ENCODE results near the gene NPFF. TPM values are rescaled to one million over a fixed set of nuclear protein-coding genes. Genes with fewer than 3 reads are reported as not detected.
A peak's percentile ranks its signal among the peaks of the same experiment; 100 is the strongest.
"Not testable (repeated sequence)": the region's sequence is repeated elsewhere in the genome, so short reads cannot be mapped to it uniquely, and the experiment has no call there.

The NPFF gene
- 0.57 TPM in 1 of 2 replicates, not detected in the other for total RNA-seq

GRCh38 chr12:53506881-53507602 lies at the start of gene NPFF:
NPFF (minus strand) TSS chr12:53507484; CDS start chr12:53507474, 10 bp downstream.
- intact Hi-C loops (cut with micrococcal nuclease) = no loop called here
- Mint-ChIP-seq H3K27ac (no peak within 1 kb of the TSS), H3K4me1 (peaks cover 12% of the 10 kb centered on the region)

GRCh38 chr12:53552361-53553327 lies 45.4 kb upstream of the NPFF start:
- H3K36me3 Mint-ChIP-seq (ENCODE audit: low read depth) = peaks cover 16% of the 10 kb centered on the region
- no peak overlapping the region for H3K27ac Mint-ChIP-seq
- DNase-seq = no peak
- intact Hi-C loops (cut with micrococcal nuclease) = no loop called here
- H3K9me3 Mint-ChIP-seq = no peaks in the 10 kb centered on the region
- peaks cover 8% of the 10 kb centered on the region for H3K4me1 Mint-ChIP-seq
- no peak overlapping the region for H3K4me3 Mint-ChIP-seq
- H3K27me3 Mint-ChIP-seq = no peaks in the 10 kb centered on the region

More at GRCh38 chr12:53506881-53507602, at the start of gene NPFF:
- no peak within 1 kb of the TSS for H3K4me3 Mint-ChIP-seq
- H3K9me3 Mint-ChIP-seq = no peaks in the 10 kb centered on the region
- H3K27me3 Mint-ChIP-seq = no peaks in the 10 kb centered on the region
- H3K36me3 Mint-ChIP-seq (ENCODE audit: low read depth) = peaks cover 12% of the 10 kb centered on the region
- DNase-seq = no peak

GRCh38 chr12:53551889-53552291 lies 44.6 kb upstream of the NPFF start:
- Mint-ChIP-seq H3K9me3 (no peaks in the 10 kb centered on the region), H3K27me3 (no peaks in the 10 kb centered on the region), H3K36me3 (ENCODE audit: low read depth) (peaks cover 16% of the 10 kb centered on the region), H3K4me1 (peaks cover 8% of the 10 kb centered on the region), H3K4me3 (no peak overlapping the region), H3K27ac (no peak overlapping the region)
- intact Hi-C loops (cut with micrococcal nuclease) = no loop called here
- no peak for DNase-seq

DNA sequence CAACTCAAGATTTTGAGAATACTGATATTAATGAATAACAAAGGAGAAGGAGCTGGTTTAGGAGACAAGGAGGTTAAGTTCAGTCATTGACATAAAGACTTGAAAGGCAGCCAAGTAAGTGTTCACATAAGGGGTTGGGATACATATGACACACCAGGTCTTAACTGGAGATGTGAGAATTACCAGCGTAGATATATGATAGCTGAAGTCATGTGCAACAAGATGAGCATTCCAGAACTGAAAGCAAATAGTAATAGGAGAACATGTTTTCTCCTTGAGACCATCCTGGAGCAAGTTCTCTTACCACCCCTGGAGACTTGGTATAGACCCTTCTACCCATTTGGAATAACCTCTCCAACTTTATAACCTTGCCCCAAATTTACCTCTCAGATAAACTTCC lies 43.3 kb upstream of the NPFF start:
- peaks cover 16% of the 10 kb centered on the region for H3K36me3 Mint-ChIP-seq (ENCODE audit: low read depth)
- no peak for DNase-seq
- H3K27ac Mint-ChIP-seq = no peak overlapping the region
- no peaks in the 10 kb centered on the region for H3K9me3 Mint-ChIP-seq
- no peaks in the 10 kb centered on the region for H3K27me3 Mint-ChIP-seq
- H3K4me3 Mint-ChIP-seq = no peak overlapping the region
- intact Hi-C loops (cut with micrococcal nuclease) = no loop called here
- H3K4me1 Mint-ChIP-seq = peaks cover 8% of the 10 kb centered on the region

- H3K4me1 Mint-ChIP-seq; DNase-seq; H3K4me3 Mint-ChIP-seq; intact Hi-C loops (cut with micrococcal nuclease); H3K27me3 Mint-ChIP-seq; H3K9me3 Mint-ChIP-seq; H3K27ac Mint-ChIP-seq: not testable (repeated sequence)
- H3K36me3 Mint-ChIP-seq (ENCODE audit: low read depth) = peaks cover 16% of the 10 kb centered on the region
These were observed 42.8 kb upstream of the NPFF start for GRCh38 chr12:53550131-53550530.

DNA sequence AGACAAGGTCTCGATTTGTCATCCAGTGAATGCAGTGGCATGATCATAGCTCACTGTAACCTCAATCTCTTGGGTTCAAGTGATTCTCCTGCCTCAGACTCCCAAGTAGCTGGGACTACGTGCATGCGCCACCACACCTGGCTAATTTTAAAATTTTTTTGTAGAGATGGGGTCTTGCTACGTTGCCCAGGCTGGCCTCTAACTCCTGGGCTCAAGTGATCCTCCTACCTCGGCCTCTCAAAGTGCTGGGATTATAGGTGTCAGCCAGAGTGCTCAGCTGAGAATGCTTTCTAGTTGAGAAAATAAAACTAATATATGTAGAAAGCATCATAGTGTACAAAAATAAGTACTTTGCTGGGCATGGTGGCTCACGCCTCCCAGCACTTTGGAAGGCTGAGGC lies 41.1 kb upstream of the NPFF start:
- Mint-ChIP-seq H3K36me3 (ENCODE audit: low read depth) (peaks cover 19% of the 10 kb centered on the region), H3K4me1 (peaks cover 15% of the 10 kb centered on the region)
- H3K27me3 Mint-ChIP-seq; H3K4me3 Mint-ChIP-seq; intact Hi-C loops (cut with micrococcal nuclease); H3K27ac Mint-ChIP-seq; H3K9me3 Mint-ChIP-seq; DNase-seq: not testable (repeated sequence)

GRCh38 chr12:53543539-53543938 lies 36.3 kb upstream of the NPFF start:
- H3K36me3 Mint-ChIP-seq (ENCODE audit: low read depth) = peaks cover 24% of the 10 kb centered on the region
- H3K9me3 Mint-ChIP-seq = no peaks in the 10 kb centered on the region
- peak overlapping the region; percentile 72 for H3K27ac Mint-ChIP-seq
- intact Hi-C loops (cut with micrococcal nuclease) = loop anchor here (1.0 to 5.0 kb wide), 3 partner anchors 83 to 204 kb away; partner anchors contain the start of genes ATF7 and ATP5MC2
- DNase-seq = peak; percentile 85
- no peaks in the 10 kb centered on the region for H3K27me3 Mint-ChIP-seq
- H3K4me1 Mint-ChIP-seq = peaks cover 9% of the 10 kb centered on the region
- no peak overlapping the region for H3K4me3 Mint-ChIP-seq

- Mint-ChIP-seq H3K36me3 (ENCODE audit: low read depth) (peaks cover 37% of the 10 kb centered on the region), H3K4me3 (no peak overlapping the region), H3K27ac (no peak overlapping the region), H3K4me1 (peaks cover 9% of the 10 kb centered on the region), H3K9me3 (no peaks in the 10 kb centered on the region), H3K27me3 (no peaks in the 10 kb centered on the region)
- intact Hi-C loops (cut with micrococcal nuclease) = no loop called here
- DNase-seq = no peak
These were observed 32.2 kb upstream of the NPFF start for GRCh38 chr12:53539526-53539925.

DNA sequence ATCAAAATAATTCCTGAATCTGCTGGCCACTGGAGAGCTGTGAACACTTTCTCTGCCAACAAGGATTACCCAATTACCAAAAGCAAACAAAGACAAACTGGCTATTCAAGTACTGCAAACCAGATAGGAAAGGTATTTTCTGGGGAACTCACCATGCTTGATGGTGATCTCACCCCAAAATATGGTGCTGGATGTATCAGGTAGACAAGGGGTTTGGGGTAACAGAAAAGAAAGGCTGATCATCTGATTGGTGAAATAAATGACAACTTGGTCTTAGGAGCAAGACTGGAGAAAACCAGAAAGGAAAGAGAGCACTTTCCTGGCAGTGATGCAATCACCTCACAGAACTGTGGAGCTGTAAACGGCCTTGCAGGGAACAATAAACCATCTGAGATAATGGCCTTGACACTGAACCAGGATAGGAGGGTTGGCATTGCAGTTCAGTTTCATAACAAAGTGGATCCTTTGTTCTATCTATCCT lies 31.0 kb upstream of the NPFF start:
- intact Hi-C loops (cut with micrococcal nuclease) = no loop called here
- no peak for DNase-seq
- H3K27me3 Mint-ChIP-seq = no peaks in the 10 kb centered on the region
- no peak overlapping the region for H3K27ac Mint-ChIP-seq
- H3K36me3 Mint-ChIP-seq (ENCODE audit: low read depth) = peaks cover 40% of the 10 kb centered on the region
- H3K4me3 Mint-ChIP-seq = no peak overlapping the region
- H3K4me1 Mint-ChIP-seq = peaks cover under 1% of the 10 kb centered on the region
- no peaks in the 10 kb centered on the region for H3K9me3 Mint-ChIP-seq

DNA sequence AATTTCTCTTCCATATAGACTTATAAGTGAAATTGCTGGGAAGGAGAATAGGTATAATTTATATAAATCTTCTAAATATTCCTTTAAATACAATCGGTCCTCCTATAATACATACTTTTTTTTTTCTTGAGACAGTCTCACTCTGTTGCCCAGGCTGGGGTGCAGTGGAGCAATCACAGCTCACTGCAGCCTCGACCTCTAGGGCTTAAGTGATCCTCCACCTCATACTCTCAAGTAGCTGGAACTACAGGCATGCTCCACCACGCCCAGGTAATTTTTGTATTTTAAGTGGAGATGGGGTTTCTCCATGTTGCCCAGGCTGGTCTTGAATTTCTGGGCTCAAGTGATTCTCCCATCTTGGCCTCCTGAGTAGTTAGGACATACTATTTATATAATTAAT lies 29.7 kb upstream of the NPFF start:
- H3K9me3 Mint-ChIP-seq = no peaks in the 10 kb centered on the region
- no peak for DNase-seq
- H3K27me3 Mint-ChIP-seq = no peaks in the 10 kb centered on the region
- H3K4me1 Mint-ChIP-seq = no peaks in the 10 kb centered on the region
- intact Hi-C loops (cut with micrococcal nuclease) = no loop called here
- peaks cover 46% of the 10 kb centered on the region for H3K36me3 Mint-ChIP-seq (ENCODE audit: low read depth)
- no peak overlapping the region for H3K4me3 Mint-ChIP-seq
- H3K27ac Mint-ChIP-seq = no peak overlapping the region

GRCh38 chr12:53533471-53533870 lies 26.2 kb upstream of the NPFF start:
- intact Hi-C loops (cut with micrococcal nuclease) = no loop called here
- Mint-ChIP-seq H3K4me1 (no peaks in the 10 kb centered on the region), H3K4me3 (no peak overlapping the region), H3K27ac (no peak overlapping the region), H3K27me3 (no peaks in the 10 kb centered on the region), H3K36me3 (ENCODE audit: low read depth) (peaks cover 44% of the 10 kb centered on the region), H3K9me3 (no peaks in the 10 kb centered on the region)
- no peak for DNase-seq

- H3K9me3 Mint-ChIP-seq = no peaks in the 10 kb centered on the region
- no peak for DNase-seq
- no peak overlapping the region for H3K27ac Mint-ChIP-seq
- H3K4me3 Mint-ChIP-seq = no peak overlapping the region
- intact Hi-C loops (cut with micrococcal nuclease) = no loop called here
- no peaks in the 10 kb centered on the region for H3K4me1 Mint-ChIP-seq
- H3K27me3 Mint-ChIP-seq = no peaks in the 10 kb centered on the region
- peaks cover 44% of the 10 kb centered on the region for H3K36me3 Mint-ChIP-seq (ENCODE audit: low read depth)
These were observed 25.5 kb upstream of the NPFF start for GRCh38 chr12:53532524-53533445.

GRCh38 chr12:53532021-53532420 lies 24.7 kb upstream of the NPFF start:
- Mint-ChIP-seq H3K36me3 (ENCODE audit: low read depth) (peaks cover 40% of the 10 kb centered on the region), H3K27ac (no peak overlapping the region), H3K27me3 (no peaks in the 10 kb centered on the region), H3K4me1 (no peaks in the 10 kb centered on the region), H3K4me3 (no peak overlapping the region), H3K9me3 (no peaks in the 10 kb centered on the region)
- intact Hi-C loops (cut with micrococcal nuclease) = no loop called here
- no peak for DNase-seq
